ENCODE results near the gene MFGE8.

The MFGE8 gene

DNA sequence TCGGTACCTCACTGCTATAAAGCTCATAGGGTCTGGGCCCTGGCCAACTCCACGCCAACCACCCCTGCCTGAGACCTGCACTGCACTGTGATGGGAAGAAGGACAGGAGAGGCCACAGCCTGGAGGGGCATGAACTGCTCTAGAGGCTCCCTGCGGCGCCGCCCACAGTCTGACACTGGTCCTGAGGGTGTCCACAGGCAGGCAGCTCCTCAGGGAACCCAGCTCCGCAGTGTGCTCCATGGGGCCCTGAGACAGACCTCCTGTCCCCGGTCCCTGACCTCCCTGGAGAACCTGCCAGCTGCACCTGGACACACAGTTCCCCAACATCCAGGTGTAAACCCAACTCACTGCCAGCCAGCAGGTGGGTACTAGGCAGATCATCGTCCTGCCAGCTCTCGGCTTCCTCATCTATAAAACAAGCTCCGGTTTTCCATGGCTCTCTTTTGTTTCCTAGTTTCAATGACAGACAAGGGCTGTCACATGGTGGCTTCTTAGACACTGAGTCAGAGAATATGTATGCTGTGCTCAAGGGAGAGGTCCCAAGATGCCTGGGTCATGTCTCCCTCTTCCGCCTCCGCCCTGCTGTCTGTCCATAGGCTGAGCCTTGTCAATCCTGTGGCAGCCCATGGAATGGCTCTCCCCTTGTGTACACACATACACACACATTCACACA, 12.7 kb downstream of the MFGE8 start:
- H3K27me3 ChIP-seq = peaks cover 27% of the 10 kb centered on the region
- H3K9me3 ChIP-seq = no peaks in the 10 kb centered on the region
- no peaks in the 10 kb centered on the region for H3K4me1 ChIP-seq (ENCODE audit: control insufficient read depth in 1 of 2, insufficient read depth in 1 of 2, low read depth in 1 of 2, low read length in 1 of 2)
- TF ChIP-seq, protein P1, sequence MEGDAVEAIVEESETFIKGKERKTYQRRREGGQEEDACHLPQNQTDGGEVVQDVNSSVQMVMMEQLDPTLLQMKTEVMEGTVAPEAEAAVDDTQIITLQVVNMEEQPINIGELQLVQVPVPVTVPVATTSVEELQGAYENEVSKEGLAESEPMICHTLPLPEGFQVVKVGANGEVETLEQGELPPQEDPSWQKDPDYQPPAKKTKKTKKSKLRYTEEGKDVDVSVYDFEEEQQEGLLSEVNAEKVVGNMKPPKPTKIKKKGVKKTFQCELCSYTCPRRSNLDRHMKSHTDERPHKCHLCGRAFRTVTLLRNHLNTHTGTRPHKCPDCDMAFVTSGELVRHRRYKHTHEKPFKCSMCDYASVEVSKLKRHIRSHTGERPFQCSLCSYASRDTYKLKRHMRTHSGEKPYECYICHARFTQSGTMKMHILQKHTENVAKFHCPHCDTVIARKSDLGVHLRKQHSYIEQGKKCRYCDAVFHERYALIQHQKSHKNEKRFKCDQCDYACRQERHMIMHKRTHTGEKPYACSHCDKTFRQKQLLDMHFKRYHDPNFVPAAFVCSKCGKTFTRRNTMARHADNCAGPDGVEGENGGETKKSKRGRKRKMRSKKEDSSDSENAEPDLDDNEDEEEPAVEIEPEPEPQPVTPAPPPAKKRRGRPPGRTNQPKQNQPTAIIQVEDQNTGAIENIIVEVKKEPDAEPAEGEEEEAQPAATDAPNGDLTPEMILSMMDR (IDR thresholded peaks at IDR 0.05) = no peak
- H3K27ac ChIP-seq = no peak overlapping the region
- H3K4me3 ChIP-seq (ENCODE audit: low read depth in 1 of 2, low read length in 1 of 2) = no peak overlapping the region
- H3K36me3 ChIP-seq = no peaks in the 10 kb centered on the region

DNA sequence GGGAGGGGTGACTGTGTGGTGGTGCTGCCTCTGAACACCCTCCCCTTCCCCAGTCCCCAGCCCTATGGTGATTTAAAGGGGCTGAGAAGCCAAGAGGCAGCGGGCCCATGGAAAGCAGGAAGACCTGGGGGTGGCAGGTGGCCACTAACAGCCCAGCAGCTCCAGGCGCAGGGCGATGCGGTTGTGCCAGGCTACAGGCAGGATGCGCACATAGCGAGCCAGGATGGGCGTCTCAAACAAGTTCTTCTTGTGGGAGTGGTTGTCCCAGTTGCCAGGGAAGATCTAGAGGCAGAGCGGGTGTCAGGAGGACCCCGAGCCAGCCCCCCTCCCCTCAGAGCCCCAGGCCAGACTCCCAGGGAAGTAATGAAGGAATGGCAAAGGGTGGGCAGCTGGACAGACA, 13.9 kb downstream of the MFGE8 start:
- Histone ChIP-seq H3K9me3 (no peaks in the 10 kb centered on the region), H3K4me3 (ENCODE audit: low read depth in 1 of 2, low read length in 1 of 2) (no peak overlapping the region), H3K27me3 (peaks cover 39% of the 10 kb centered on the region), H3K4me1 (ENCODE audit: control insufficient read depth in 1 of 2, insufficient read depth in 1 of 2, low read depth in 1 of 2, low read length in 1 of 2) (no peaks in the 10 kb centered on the region), H3K36me3 (no peaks in the 10 kb centered on the region), H3K27ac (no peak overlapping the region)
- TF ChIP-seq, protein P1 (IDR thresholded peaks at IDR 0.05) = no peak

GRCh38 chr15:88898736-88899135, 14.4 kb downstream of the MFGE8 start:
- TF ChIP-seq, protein P1 (IDR thresholded peaks at IDR 0.05) = no peak
- H3K4me3 ChIP-seq (ENCODE audit: low read depth in 1 of 2, low read length in 1 of 2) = no peak overlapping the region
- H3K36me3 ChIP-seq = no peaks in the 10 kb centered on the region
- H3K27ac ChIP-seq = no peak overlapping the region
- no peaks in the 10 kb centered on the region for H3K9me3 ChIP-seq
- H3K4me1 ChIP-seq (ENCODE audit: control insufficient read depth in 1 of 2, insufficient read depth in 1 of 2, low read depth in 1 of 2, low read length in 1 of 2) = no peaks in the 10 kb centered on the region
- H3K27me3 ChIP-seq = peaks cover 44% of the 10 kb centered on the region

DNA sequence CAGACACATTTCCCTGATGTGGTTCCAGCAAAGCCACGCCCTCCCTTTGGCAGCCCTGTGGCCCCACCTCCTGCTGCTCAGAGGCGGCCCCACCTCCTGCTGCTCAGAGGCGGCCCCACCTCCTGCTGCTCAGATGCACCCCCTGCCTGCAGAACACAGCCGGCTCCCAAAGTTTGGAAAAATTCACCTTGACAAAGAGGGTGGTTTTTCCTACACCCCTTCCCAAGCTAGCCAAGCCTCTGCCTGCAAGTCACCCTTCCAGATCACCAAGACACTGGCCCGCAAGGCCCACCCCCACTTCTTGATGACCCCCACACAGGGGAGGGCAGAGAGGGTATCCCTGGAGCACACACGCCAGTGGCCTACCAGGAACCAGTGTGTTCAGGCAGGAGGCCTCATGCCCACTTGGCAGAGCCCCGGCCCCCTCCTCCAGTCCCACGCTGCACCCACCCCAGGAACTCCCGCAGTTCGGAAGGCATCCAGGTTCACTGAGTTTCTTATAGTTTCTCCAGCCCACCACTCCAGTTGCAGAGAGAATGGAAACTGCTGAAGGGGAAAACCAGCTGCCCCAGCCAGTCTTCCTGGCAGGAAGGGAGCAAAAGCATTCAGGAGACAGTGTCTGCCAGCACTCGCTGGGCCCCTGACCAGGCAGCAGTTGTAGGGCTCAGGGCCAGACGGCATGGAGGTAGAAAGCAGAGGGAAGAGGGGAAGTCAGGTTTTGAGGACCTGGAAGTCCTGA, 15.6 kb downstream of the MFGE8 start:
- Histone ChIP-seq H3K9me3 (no peaks in the 10 kb centered on the region), H3K36me3 (no peaks in the 10 kb centered on the region), H3K27me3 (peaks cover 55% of the 10 kb centered on the region), H3K27ac (no peak overlapping the region), H3K4me3 (ENCODE audit: low read depth in 1 of 2, low read length in 1 of 2) (no peak overlapping the region), H3K4me1 (ENCODE audit: control insufficient read depth in 1 of 2, insufficient read depth in 1 of 2, low read depth in 1 of 2, low read length in 1 of 2) (no peaks in the 10 kb centered on the region)
- TF ChIP-seq, protein P1 (IDR thresholded peaks at IDR 0.05) = no peak

GRCh38 chr15:88897142-88897455, 16.1 kb downstream of the MFGE8 start:
- Histone ChIP-seq H3K4me3 (ENCODE audit: low read depth in 1 of 2, low read length in 1 of 2) (no peak overlapping the region), H3K36me3 (no peaks in the 10 kb centered on the region), H3K9me3 (no peaks in the 10 kb centered on the region), H3K4me1 (ENCODE audit: control insufficient read depth in 1 of 2, insufficient read depth in 1 of 2, low read depth in 1 of 2, low read length in 1 of 2) (no peaks in the 10 kb centered on the region), H3K27me3 (peaks cover 56% of the 10 kb centered on the region), H3K27ac (no peak overlapping the region)
- TF ChIP-seq, protein P1 (IDR thresholded peaks at IDR 0.05) = no peak

Measured in neutrophil (primary cell).